Suprapubic skin (tissue), 4 donors: ENCODE measurements around the gene CABLES1.
A peak's percentile ranks its signal among the peaks of the same experiment; 100 is the strongest.

Experiments
- CTCF ChIP-seq, 2 donors: fragments of 200-600 bp in 1 of 2; fragments of 450-650 bp in 1 of 2; sonication (generic) in 1 of 2; IDR thresholded peaks; one replicate each; pipeline ENCODE4 v1.5.1; 2016 to 2019; ENCODE audit warnings: antibody characterized with exemption in 2 of 2, mild to moderate bottlenecking in 1 of 2, moderate library complexity in 1 of 2
- POLR2A ChIP-seq, 2 donors: fragments of 450-650 bp; IDR thresholded peaks; one replicate each; pipeline ENCODE4 v1.6.1; 2017; ENCODE audit warnings: antibody characterized with exemption in 2 of 2, mild to moderate bottlenecking in 2 of 2, moderate library complexity in 2 of 2
- POLR2AphosphoS5 ChIP-seq, 3 donors: sonication (generic); formaldehyde crosslinking; IDR thresholded peaks; one replicate each; pipeline ENCODE4 v1.6.1; 2017; ENCODE audit warnings: antibody characterized with exemption in 3 of 3

- peak; percentile 51 to 87 (median 75) for TF ChIP-seq POLR2AphosphoS5 (IDR thresholded peaks at IDR 0.05)
- no peak for TF ChIP-seq CTCF (IDR thresholded peaks at IDR 0.05)
- no peak for TF ChIP-seq POLR2A (IDR thresholded peaks at IDR 0.05)
Measured at GRCh38 chr18:23231340-23232021, 96.2 kb downstream of the CABLES1 start.
